CD4-positive, alpha-beta memory T cell (primary cell): Measurements from ENCODE around the gene GAPDH. TPM values are rescaled to one million over a fixed set of nuclear protein-coding genes. Genes with fewer than 3 reads are reported as not detected.
A peak's percentile ranks its signal among the peaks of the same experiment; 100 is the strongest.

ENCODE experiments used
- CTCF ChIA-PET: fragments of 350-600 bp; sonication (Branson Sonifier 250); formaldehyde crosslinking; loops from one replicate; lab custom pipeline; 2021; ENCODE audit warnings: inconsistent platforms; ENCODE audit not compliant: partially characterized antibody; lab: Charles Lee
- POLR2A ChIA-PET: fragments of 350-600 bp; sonication (Branson Sonifier 250); formaldehyde crosslinking; loops from one replicate; lab custom pipeline; 2021; ENCODE audit not compliant: partially characterized antibody; lab: Charles Lee
- DNase-seq, 5 donors: peaks; one replicate each; pipeline versions ENCODE4 v3.0.0 to v3.0.0-alpha.2; 2020 to 2022; ENCODE audit warnings: mixed read lengths in 1 of 5
- H3K27ac ChIP-seq: one replicate; pipeline ENCODE4 v1.7.0; 2013; ENCODE audit warnings: low read depth, low read length
- H3K27me3 ChIP-seq: 2 replicates; pipeline ENCODE4 v1.7.0; 2013; ENCODE audit warnings: mild to moderate bottlenecking, low read length, moderate library complexity; ENCODE audit not compliant: insufficient read depth
- H3K36me3 ChIP-seq: 2 replicates; pipeline ENCODE4 v1.7.0; 2013; ENCODE audit warnings: mild to moderate bottlenecking, low read length, moderate library complexity; ENCODE audit not compliant: insufficient read depth
- H3K4me1 ChIP-seq: 2 replicates; pipeline ENCODE4 v1.7.0; 2013; ENCODE audit warnings: mild to moderate bottlenecking, low read length, moderate library complexity; ENCODE audit not compliant: insufficient read depth
- H3K4me3 ChIP-seq, 2 donors: one replicate each; pipeline ENCODE4 v1.7.0; 2013; ENCODE audit warnings: low read length in 2 of 2, mild to moderate bottlenecking in 1 of 2
- H3K9me3 ChIP-seq, 2 donors: one replicate each; pipeline ENCODE4 v1.7.0; 2013; ENCODE audit warnings: low read length in 2 of 2, control low read depth in 1 of 2; ENCODE audit not compliant: control insufficient read depth in 1 of 2
- H3K27ac Mint-ChIP-seq, 7 donors: one replicate each; pipeline ENCODE4 v1.8.0; 2020 to 2021; ENCODE audit warnings: mixed read lengths in 7 of 7, mild to moderate bottlenecking in 6 of 7, inconsistent platforms in 3 of 7, moderate library complexity in 3 of 7
- H3K27me3 Mint-ChIP-seq, 2 donors: one replicate each; pipeline ENCODE4 v1.8.0; 2020 to 2021; ENCODE audit warnings: mixed read lengths in 2 of 2
- H3K36me3 Mint-ChIP-seq, 2 donors: one replicate each; pipeline ENCODE4 v1.8.0; 2020 to 2021; ENCODE audit warnings: mixed read lengths in 2 of 2, inconsistent platforms in 1 of 2, mild to moderate bottlenecking in 1 of 2
- H3K4me1 Mint-ChIP-seq, 4 donors: one replicate each; pipeline ENCODE4 v1.8.0; 2020 to 2021; ENCODE audit warnings: mixed read lengths in 4 of 4, mild to moderate bottlenecking in 1 of 4
- H3K4me3 Mint-ChIP-seq, 8 donors: one replicate each; pipeline ENCODE4 v1.8.0; 2020 to 2021; ENCODE audit warnings: mixed read lengths in 8 of 8, mild to moderate bottlenecking in 7 of 8, moderate library complexity in 6 of 8, inconsistent platforms in 3 of 8
- H3K9me3 Mint-ChIP-seq, 8 donors: one replicate each; pipeline ENCODE4 v1.8.0; 2020 to 2021; ENCODE audit warnings: mixed read lengths in 8 of 8, mild to moderate bottlenecking in 5 of 8, inconsistent platforms in 3 of 8, moderate library complexity in 1 of 8
- intact Hi-C: fragments of 100-400 bp; cut with micrococcal nuclease; formaldehyde crosslinking; loops from one replicate; pipeline ENCODE4 v1.15.1; 2023
- polyA plus RNA-seq, 2 donors: library from polyadenylated mRNA; unstranded; fragments of 300-500 nt; fragmentation: Illumina TruSeq; gene quantifications; one replicate each; pipeline ENCODE4 v1.2.3, GENCODE V29; 2021
- total RNA-seq, 2 experiments: library from RNA; stranded (reverse); gene quantifications; one replicate each; pipeline ENCODE4 v1.2.3, GENCODE V29; 2021

GAPDH gene
- total and polyA plus RNA-seq, 4 experiments from 2014 or later, result 474 to 2,185 (median 1,163) TPM

- Histone ChIP-seq H3K4me1 (peaks cover 19% of the 10 kb centered on the region), H3K9me3 (no peaks in the 10 kb centered on the region), H3K27me3 (no peaks in the 10 kb centered on the region), H3K4me3 (no peak overlapping the region), H3K27ac (no peak overlapping the region), H3K36me3 (peaks cover 70% of the 10 kb centered on the region)
- DNase-seq, result peak in 1 of 5 donors; percentile 35
- intact Hi-C loops, result no loop called here
- ChIA-PET CTCF (interaction anchor here (1.0 to 1.3 kb wide), 2 partner anchors 9 to 206 kb away, joined by 3 to 8 read pairs; no protein-coding TSS in a partner anchor), POLR2A (interaction anchor here (0.6 to 0.9 kb wide), 2 partner anchors 58 to 65 kb away, joined by 3 read pairs; partner anchors contain the start of gene VAMP1)
- Mint-ChIP-seq H3K4me1 (peaks cover 13 to 19% (median 16%) of the 10 kb centered on the region in 4 donors), H3K27ac (peak overlapping the region in 1 of 7 donors; percentile 4), H3K4me3 (no peak overlapping the region), H3K27me3 (no peaks in the 10 kb centered on the region), H3K36me3 (peaks cover 55 to 88% of the 10 kb centered on the region in 2 donors), H3K9me3 (peaks cover 0 to 1% (median 0%) of the 10 kb centered on the region in 8 donors)
Observed at GRCh38 chr12:6528539-6529235, 5.6 kb upstream of the GAPDH start.

DNA sequence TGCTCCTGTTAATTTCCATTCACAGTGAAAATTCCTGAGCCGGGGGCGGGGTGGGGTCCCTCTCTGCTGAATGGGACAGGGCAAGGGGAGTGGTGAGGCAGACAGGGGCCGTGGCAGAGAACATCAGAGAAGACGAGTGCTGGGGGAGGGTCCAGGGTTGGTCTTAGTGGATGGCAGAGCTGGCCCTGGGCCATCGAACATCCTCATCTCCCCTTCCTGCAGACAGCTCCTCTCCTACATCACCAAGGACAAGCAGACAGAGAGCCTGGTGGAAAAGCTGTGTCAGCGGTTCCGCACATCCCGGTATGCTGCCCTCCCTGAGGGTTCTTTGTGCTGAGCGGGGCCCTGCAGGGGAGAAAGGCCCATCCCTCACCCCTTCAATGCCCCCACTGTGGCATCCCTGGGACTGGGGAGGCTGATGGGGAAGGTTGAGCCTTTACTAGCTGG lies 5.0 kb upstream of the GAPDH start:
- Mint-ChIP-seq H3K36me3 (peaks cover 50 to 88% of the 10 kb centered on the region in 2 donors), H3K9me3 (peaks cover 0 to 1% (median 0%) of the 10 kb centered on the region in 8 donors), H3K27me3 (no peaks in the 10 kb centered on the region), H3K4me3 (no peak overlapping the region), H3K4me1 (peaks cover 14 to 24% (median 19%) of the 10 kb centered on the region in 4 donors), H3K27ac (peak overlapping the region in 1 of 7 donors; percentile 11)
- no peak overlapping the region for H3K4me3 ChIP-seq
- CTCF ChIA-PET, result interaction anchor here (1.0 to 1.3 kb wide), 2 partner anchors 9 to 206 kb away, joined by 3 to 8 read pairs; no protein-coding TSS in a partner anchor
- H3K9me3 ChIP-seq, result no peaks in the 10 kb centered on the region
- no peak overlapping the region for H3K27ac ChIP-seq
- peaks cover 64% of the 10 kb centered on the region for H3K36me3 ChIP-seq
- peaks cover 24% of the 10 kb centered on the region for H3K4me1 ChIP-seq
- intact Hi-C loops, result no loop called here
- no peaks in the 10 kb centered on the region for H3K27me3 ChIP-seq
- DNase-seq, result no peak
- POLR2A ChIA-PET, result interaction anchor here (0.6 to 0.9 kb wide), 2 partner anchors 59 to 65 kb away, joined by 3 read pairs; partner anchors contain the start of gene VAMP1

GRCh38 chr12:6530576-6531260 lies 3.6 kb upstream of the GAPDH start:
- H3K36me3 ChIP-seq, result peaks cover 52% of the 10 kb centered on the region
- DNase-seq, result no peak
- no peak overlapping the region for H3K4me3 ChIP-seq
- H3K27ac ChIP-seq, result peak overlapping the region; percentile 10
- H3K27me3 Mint-ChIP-seq, result no peaks in the 10 kb centered on the region
- H3K27ac Mint-ChIP-seq, result peak overlapping the region; percentile 42 to 90 (median 78)
- intact Hi-C loops, result no loop called here
- no peaks in the 10 kb centered on the region for H3K9me3 ChIP-seq
- H3K4me3 Mint-ChIP-seq, result peak overlapping the region in 1 of 8 donors; percentile 21
- POLR2A ChIA-PET, result interaction anchor here (1.2 to 10.5 kb wide), 3 partner anchors 9 to 68 kb away, joined by 5 to 199 read pairs (median 26); partner anchors contain the start of gene MRPL51
- no peaks in the 10 kb centered on the region for H3K27me3 ChIP-seq
- peaks cover 14 to 38% (median 22%) of the 10 kb centered on the region in 4 donors for H3K4me1 Mint-ChIP-seq
- H3K9me3 Mint-ChIP-seq, result peaks cover 0 to 1% (median 0%) of the 10 kb centered on the region in 8 donors
- CTCF ChIA-PET, result interaction anchor here (1.2 kb wide), 1 partner anchor 67 kb away, joined by 3 read pairs; no protein-coding TSS in a partner anchor
- H3K36me3 Mint-ChIP-seq, result peaks cover 41 to 85% of the 10 kb centered on the region in 2 donors
- peaks cover 28% of the 10 kb centered on the region for H3K4me1 ChIP-seq

DNA sequence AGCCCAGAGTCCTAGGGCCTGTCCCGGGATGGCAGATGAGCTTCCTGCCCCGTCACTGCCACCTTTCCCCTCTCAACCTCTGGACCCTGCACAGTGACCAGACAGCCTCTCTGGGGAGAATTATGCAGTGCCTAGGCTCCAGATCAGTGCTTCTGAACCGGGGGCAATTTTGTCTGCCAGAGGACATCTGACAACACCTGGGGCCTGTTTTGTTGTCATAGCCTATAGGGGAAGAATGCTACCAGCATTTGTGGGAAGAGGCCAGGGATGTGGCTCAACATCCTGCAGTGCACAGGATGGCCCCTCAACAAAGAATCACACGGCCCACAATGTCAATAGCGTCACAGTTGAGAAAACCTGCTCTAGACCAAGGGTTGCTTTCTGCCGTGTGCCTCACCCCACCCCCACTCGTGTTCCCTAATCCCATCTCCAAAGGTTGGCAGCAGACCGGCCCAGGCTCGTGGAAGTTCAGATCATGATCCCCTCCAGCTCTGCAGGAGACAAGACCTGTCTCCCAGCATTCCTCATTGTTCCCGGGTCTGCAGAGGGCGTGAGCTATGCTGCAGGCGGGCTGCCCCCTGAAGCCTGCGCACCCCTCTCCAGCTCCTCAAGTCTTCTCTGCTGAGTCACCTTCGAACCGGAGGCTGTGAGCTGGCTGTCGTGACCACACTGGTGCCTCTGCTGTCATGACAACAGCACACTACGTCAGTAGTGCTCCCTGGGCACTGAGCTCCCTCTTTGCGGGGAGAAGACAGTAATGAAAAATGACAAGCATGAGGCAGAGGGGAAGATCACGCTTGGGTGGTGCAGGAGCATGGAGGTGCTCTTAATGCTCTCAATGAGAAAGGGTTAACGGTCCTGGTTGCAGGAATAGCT lies 2.0 kb upstream of the GAPDH start:
- POLR2A ChIA-PET, result interaction anchor here (0.7 to 10.5 kb wide), 19 partner anchors 22 to 427 kb away, joined by 3 to 237 read pairs (median 4); partner anchors contain the start of genes COPS7A, MRPL51, TAPBPL and TNFRSF1A
- peak; percentile 77 to 98 (median 82) for DNase-seq
- no peaks in the 10 kb centered on the region for H3K9me3 ChIP-seq
- H3K27ac Mint-ChIP-seq, result peak overlapping the region; percentile 88 to 99 (median 97)
- peak overlapping the region; percentile 86 for H3K27ac ChIP-seq
- peaks cover 24 to 53% (median 35%) of the 10 kb centered on the region in 4 donors for H3K4me1 Mint-ChIP-seq
- intact Hi-C loops, result no loop called here
- H3K9me3 Mint-ChIP-seq, result peaks cover 0 to 1% (median 0%) of the 10 kb centered on the region in 8 donors
- no peaks in the 10 kb centered on the region for H3K27me3 ChIP-seq
- H3K27me3 Mint-ChIP-seq, result no peaks in the 10 kb centered on the region
- no peak overlapping the region for H3K4me3 ChIP-seq
- H3K4me1 ChIP-seq, result peaks cover 44% of the 10 kb centered on the region
- CTCF ChIA-PET, result interaction anchor here (0.9 to 2.2 kb wide), 8 partner anchors 18 to 108 kb away, joined by 3 to 6 read pairs (median 3); no protein-coding TSS in a partner anchor
- H3K36me3 ChIP-seq, result peaks cover 48% of the 10 kb centered on the region
- peak overlapping the region; percentile 73 to 98 (median 92) for H3K4me3 Mint-ChIP-seq
- H3K36me3 Mint-ChIP-seq, result peaks cover 35 to 81% of the 10 kb centered on the region in 2 donors

GRCh38 chr12:6532927-6533652 lies 1.2 kb upstream of the GAPDH start:
- ChIA-PET POLR2A (interaction anchor here (0.8 to 10.5 kb wide), 16 partner anchors 21 to 426 kb away, joined by 3 to 237 read pairs (median 4); partner anchors contain the start of genes COPS7A, MRPL51, TAPBPL and TNFRSF1A), CTCF (interaction anchor here (0.9 to 2.2 kb wide), 6 partner anchors 19 to 72 kb away, joined by 3 to 6 read pairs (median 3); no protein-coding TSS in a partner anchor)
- Mint-ChIP-seq H3K27me3 (no peaks in the 10 kb centered on the region), H3K36me3 (peaks cover 35 to 81% of the 10 kb centered on the region in 2 donors), H3K9me3 (peaks cover 0 to 1% (median 0%) of the 10 kb centered on the region in 8 donors), H3K27ac (peak overlapping the region; percentile 88 to 99 (median 97)), H3K4me3 (peak overlapping the region; percentile 77 to 98 (median 92)), H3K4me1 (peaks cover 30 to 61% (median 42%) of the 10 kb centered on the region in 4 donors)
- peak overlapping the region; percentile 79 to 81 for H3K4me3 ChIP-seq
- peaks cover 51% of the 10 kb centered on the region for H3K4me1 ChIP-seq
- intact Hi-C loops, result no loop called here
- peaks cover 45% of the 10 kb centered on the region for H3K36me3 ChIP-seq
- DNase-seq, result peak in 4 of 5 donors; percentile 24 to 60 (median 31)
- H3K27ac ChIP-seq, result peak overlapping the region; percentile 86
- no peaks in the 10 kb centered on the region for H3K27me3 ChIP-seq
- no peaks in the 10 kb centered on the region for H3K9me3 ChIP-seq
